GM23248 (cell line): ENCODE results near the gene ZNF862. TPM values are rescaled to one million over a fixed set of nuclear protein-coding genes. Genes with fewer than 3 reads are reported as not detected.

ENCODE experiments used
- DNase-seq: peaks from one replicate; pipeline ENCODE4 v3.0.0-alpha.2; 2015
- H2AFZ ChIP-seq: fragments of 200-600 bp; sonication (generic); 2 replicates; pipeline ENCODE4 v1.6.1; 2016; ENCODE audit warnings: antibody characterized with exemption
- H3F3A ChIP-seq: fragments of 200-600 bp; sonication (generic); 2 replicates; pipeline ENCODE4 v1.6.1; 2016; ENCODE audit warnings: mild to moderate bottlenecking, antibody characterized with exemption, mixed run types; ENCODE audit not compliant: insufficient read depth
- H3K27ac ChIP-seq: fragments of 200-600 bp; sonication (generic); 2 replicates; pipeline ENCODE4 v1.5.1; 2016; ENCODE audit warnings: mild to moderate bottlenecking
- H3K27me3 ChIP-seq: fragments of 200-600 bp; sonication (generic); replicated peaks from 2 replicates; pipeline ENCODE4 v1.6.1; 2016; ENCODE audit warnings: mild to moderate bottlenecking; ENCODE audit not compliant: insufficient read depth
- H3K36me3 ChIP-seq: fragments of 200-600 bp; sonication (generic); 2 replicates; pipeline ENCODE4 v1.6.1; 2016; ENCODE audit warnings: low read depth, mild to moderate bottlenecking
- H3K4me1 ChIP-seq: fragments of 200-600 bp; sonication (generic); 2 replicates; pipeline ENCODE4 v1.6.1; 2016; ENCODE audit warnings: mild to moderate bottlenecking; ENCODE audit not compliant: insufficient read depth
- H3K4me2 ChIP-seq: fragments of 200-600 bp; sonication (generic); one replicate; pipeline ENCODE4 v1.6.1; 2016; ENCODE audit warnings: mild to moderate bottlenecking; ENCODE audit not compliant: unreplicated experiment
- H3K4me3 ChIP-seq: fragments of 200-600 bp; sonication (generic); 2 replicates; pipeline ENCODE4 v1.5.1; 2016; ENCODE audit warnings: mild to moderate bottlenecking
- H3K79me2 ChIP-seq: fragments of 200-600 bp; sonication (generic); 2 replicates; pipeline ENCODE4 v1.6.1; 2016; ENCODE audit warnings: mild to moderate bottlenecking; ENCODE audit not compliant: insufficient read depth
- H3K9ac ChIP-seq: fragments of 200-600 bp; sonication (generic); 2 replicates; pipeline ENCODE4 v1.6.1; 2016; ENCODE audit warnings: mild to moderate bottlenecking
- H3K9me2 ChIP-seq: fragments of 200-600 bp; sonication (generic); 2 replicates; pipeline ENCODE4 v1.6.1; 2016; ENCODE audit warnings: mixed run types, mild to moderate bottlenecking, moderate library complexity; ENCODE audit not compliant: insufficient read depth
- H3K9me3 ChIP-seq: fragments of 200-600 bp; sonication (generic); one replicate; pipeline ENCODE4 v1.6.1; 2017; ENCODE audit warnings: low read depth
- H4K20me1 ChIP-seq: fragments of 200-600 bp; sonication (generic); 2 replicates; pipeline ENCODE4 v1.6.0; 2016; ENCODE audit not compliant: insufficient read depth
- EZH2 ChIP-seq: fragments of 200-600 bp; sonication (generic); IDR thresholded peaks from 2 replicates; pipeline ENCODE4 v1.6.1; 2018; ENCODE audit warnings: antibody characterized with exemption, mild to moderate bottlenecking; ENCODE audit not compliant: insufficient read depth, poor library complexity, severe bottlenecking
- EZH2phosphoT487 ChIP-seq: fragments of 200-600 bp; sonication (generic); IDR thresholded peaks from 2 replicates; pipeline ENCODE4 v1.6.1; 2018; ENCODE audit warnings: antibody characterized with exemption, moderate library complexity, mild to moderate bottlenecking, low read depth; ENCODE audit not compliant: insufficient read depth
- WGBS, 2 experiments: methylation state at CpG; one replicate each; pipeline ENCODE4 v1.1.6; 2015 to 2017; ENCODE audit warnings: low lambda C conversion rate in 2 of 2, low coverage in 1 of 2; ENCODE audit errors: missing lambda C conversion rate in 2 of 2; 5-methylcytosine and 5-hydroxymethylcytosine counted together
- in situ Hi-C: fragments of 300-500 bp; cut with MboI; formaldehyde crosslinking; loops from 2 replicates; pipeline ENCODE4 v1.15.0; 2020
- polyA plus RNA-seq: library from polyadenylated mRNA; unstranded; fragments of >200 nt; fragmentation: Nextera tagmentation; extraction: Ambion mirVana; gene quantifications from 2 replicates; pipeline ENCODE4 v1.2.1, GENCODE V29; 2016
- total RNA-seq: library from RNA; depleted of rRNA; stranded (reverse); fragments of >200 nt; shearing (Covaris generic); gene quantifications from 2 replicates; pipeline ENCODE4 v1.2.3, GENCODE V29; 2014

Gene ZNF862
- total and polyA plus RNA-seq, 2 experiments from 2014 or later = 3.5 to 9.7 TPM

DNA sequence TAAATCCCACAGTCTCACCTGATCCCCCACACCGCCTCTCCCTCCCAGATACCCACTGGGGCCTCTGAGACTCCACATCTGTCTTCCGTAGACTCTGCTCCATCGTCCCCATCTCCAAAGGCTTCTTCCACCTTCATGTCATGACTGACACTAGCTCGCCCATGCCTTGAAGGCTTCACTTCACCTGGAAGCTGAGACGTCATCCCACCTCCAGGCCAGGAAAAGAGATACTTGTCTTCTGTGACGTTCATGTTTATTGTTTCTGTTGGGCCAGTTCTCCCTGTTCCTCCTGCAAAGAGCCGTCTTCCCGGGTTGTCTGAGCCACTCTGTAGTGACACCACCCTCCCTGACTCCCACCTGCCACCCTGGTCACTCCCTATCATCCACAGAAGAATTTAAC, 3.6 kb upstream of the ZNF862 start:
- in situ Hi-C loops = no loop called here
- H3K36me3 ChIP-seq = no peaks in the 10 kb centered on the region
- H3K9me2 ChIP-seq = no peaks in the 10 kb centered on the region
- H3K79me2 ChIP-seq = peaks cover 9% of the 10 kb centered on the region
- H3K4me1 ChIP-seq = no peaks in the 10 kb centered on the region
- TF ChIP-seq EZH2phosphoT487 (no peak), EZH2 (no peak)
- H3K27me3 ChIP-seq = no peaks in the 10 kb centered on the region
- no peak overlapping the region for H3K27ac ChIP-seq
- H3K9me3 ChIP-seq = no peaks in the 10 kb centered on the region
- H3K4me2 ChIP-seq = no peak overlapping the region
- H3K9ac ChIP-seq = no peak overlapping the region
- H2AFZ ChIP-seq = no peak overlapping the region
- WGBS, 2 experiments = 40 to 46% methylated on average over 8 of the region's 8 CpGs
- H4K20me1 ChIP-seq = no peaks in the 10 kb centered on the region
- no peak for DNase-seq
- no peak overlapping the region for H3K4me3 ChIP-seq
- H3F3A ChIP-seq = no peaks in the 10 kb centered on the region

DNA sequence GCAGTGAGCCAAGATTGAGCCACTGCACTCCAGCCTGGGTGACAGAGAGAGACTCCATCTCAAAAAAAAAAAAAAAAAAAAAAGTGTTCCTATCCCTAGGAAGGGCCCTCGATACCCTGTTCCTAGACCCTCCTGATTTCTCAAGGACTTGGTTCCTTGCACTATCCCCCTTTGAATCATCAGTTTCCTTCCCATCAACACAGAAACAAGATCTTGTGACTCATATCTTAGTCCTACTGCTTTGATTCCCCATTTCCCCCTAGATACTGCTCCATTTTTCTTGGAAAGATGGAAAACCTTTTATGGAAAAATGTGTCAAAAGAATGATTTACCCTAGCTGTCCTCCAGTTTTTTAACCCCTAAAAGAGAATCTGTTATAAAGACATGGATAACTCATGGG, 1.7 kb upstream of the ZNF862 start:
- Histone ChIP-seq H3K36me3 (no peaks in the 10 kb centered on the region), H3K27me3 (no peaks in the 10 kb centered on the region), H3K9me3 (no peaks in the 10 kb centered on the region), H3K9me2 (no peaks in the 10 kb centered on the region), H3K4me1 (no peaks in the 10 kb centered on the region), H3K4me3 (no peak overlapping the region), H3K9ac (no peak overlapping the region), H4K20me1 (no peaks in the 10 kb centered on the region), H3K4me2 (no peak overlapping the region), H3F3A (no peaks in the 10 kb centered on the region), H3K79me2 (peaks cover 15% of the 10 kb centered on the region), H3K27ac (no peak overlapping the region), H2AFZ (no peak overlapping the region)
- no peak for TF ChIP-seq EZH2
- TF ChIP-seq EZH2phosphoT487 = no peak
- no peak for DNase-seq
- 0% methylated on average over 1 of the region's 1 CpG for WGBS, 2 experiments
- in situ Hi-C loops = no loop called here

DNA sequence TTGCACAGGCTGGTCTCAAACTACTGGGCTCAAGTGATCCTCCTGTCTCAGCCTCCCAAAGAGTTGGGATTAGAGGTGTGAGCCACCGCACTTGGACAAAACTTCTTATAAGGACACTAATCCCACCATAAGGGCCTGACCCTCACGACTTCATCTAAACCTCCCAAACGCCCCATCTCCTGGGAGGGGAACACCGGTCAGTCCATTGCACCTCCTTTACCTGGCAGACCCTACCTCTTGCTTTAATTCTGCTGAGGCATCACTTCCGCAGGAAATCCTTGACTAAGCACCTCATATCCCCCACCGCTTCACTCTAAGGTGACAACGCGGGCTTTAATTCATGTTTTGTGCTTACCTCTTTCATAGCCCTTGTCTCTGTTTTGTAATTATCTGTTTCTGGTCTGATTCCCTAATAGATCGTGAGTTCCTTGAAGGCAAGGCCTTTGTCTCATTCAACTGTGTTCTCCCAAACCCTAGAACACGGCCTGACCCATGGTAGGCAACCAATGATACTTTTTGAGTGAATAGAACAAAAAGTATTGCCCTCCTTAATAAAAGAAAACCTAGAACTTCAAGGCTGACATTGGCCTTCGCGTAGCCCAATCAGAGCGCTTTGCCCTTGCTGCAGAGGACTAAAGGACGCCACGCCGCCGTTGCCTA, 481 bp upstream of the ZNF862 start:
- no peaks in the 10 kb centered on the region for H3F3A ChIP-seq
- H3K4me3 ChIP-seq = peak overlapping the region; percentile 95; the same call in 1 of the 2 replicates
- H3K9me3 ChIP-seq = no peaks in the 10 kb centered on the region
- H3K27me3 ChIP-seq = no peaks in the 10 kb centered on the region
- TF ChIP-seq EZH2 = no peak
- TF ChIP-seq EZH2phosphoT487 = no peak
- H3K4me1 ChIP-seq = no peaks in the 10 kb centered on the region
- H2AFZ ChIP-seq = peak overlapping the region; percentile 87
- DNase-seq = no peak
- no peaks in the 10 kb centered on the region for H3K36me3 ChIP-seq
- in situ Hi-C loops = no loop called here
- H3K27ac ChIP-seq = no peak overlapping the region
- peak overlapping the region; percentile 7 for H3K4me2 ChIP-seq
- 32 to 36% methylated on average over 17 of the region's 17 CpGs for WGBS, 2 experiments
- H3K9me2 ChIP-seq = no peaks in the 10 kb centered on the region
- peaks cover 17% of the 10 kb centered on the region for H3K79me2 ChIP-seq
- H3K9ac ChIP-seq = no peak overlapping the region
- no peaks in the 10 kb centered on the region for H4K20me1 ChIP-seq

DNA sequence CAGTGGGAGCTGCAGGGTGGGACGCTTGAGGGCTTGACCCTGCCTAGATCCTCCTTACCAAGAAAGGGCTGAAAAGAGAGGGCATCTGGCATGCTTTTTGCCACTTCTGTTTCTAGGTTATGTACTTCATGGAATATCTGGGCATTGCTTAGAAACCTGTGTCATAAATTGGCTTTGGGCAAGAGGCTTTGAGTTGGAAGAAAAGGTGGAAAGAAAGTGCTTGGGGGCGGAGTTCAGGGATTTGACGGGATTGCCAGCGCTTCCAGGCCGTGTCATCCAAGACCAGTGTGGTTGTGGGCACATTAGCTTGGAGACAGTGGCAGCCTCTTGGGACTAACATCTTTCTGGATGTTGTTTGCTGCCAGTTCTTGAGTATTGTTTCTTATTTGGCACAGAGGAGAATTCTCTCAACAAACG, 825 bp downstream of the ZNF862 start:
- no peaks in the 10 kb centered on the region for H3K9me2 ChIP-seq
- H3K36me3 ChIP-seq = no peaks in the 10 kb centered on the region
- peak overlapping the region; percentile 83 for H3K9ac ChIP-seq
- peaks cover 17% of the 10 kb centered on the region for H3K79me2 ChIP-seq
- H4K20me1 ChIP-seq = no peaks in the 10 kb centered on the region
- peak overlapping the region; percentile 87 for H3K4me2 ChIP-seq
- no peaks in the 10 kb centered on the region for H3K9me3 ChIP-seq
- in situ Hi-C loops = no loop called here
- peak overlapping the region; percentile 38 for H3K27ac ChIP-seq
- WGBS, 2 experiments = 11% methylated on average over 6 of the region's 6 CpGs
- H2AFZ ChIP-seq = peak overlapping the region; percentile 87
- H3K4me1 ChIP-seq = no peaks in the 10 kb centered on the region
- DNase-seq = peak; percentile 68
- H3K27me3 ChIP-seq = no peaks in the 10 kb centered on the region
- TF ChIP-seq EZH2 = no peak
- no peak for TF ChIP-seq EZH2phosphoT487
- H3F3A ChIP-seq = no peaks in the 10 kb centered on the region
- H3K4me3 ChIP-seq = peak overlapping the region; percentile 95
